Upper lobe of left lung (tissue), 6 donors: Measurements from ENCODE around the gene OGDHL. TPM values are rescaled to one million over a fixed set of nuclear protein-coding genes. Genes with fewer than 3 reads are reported as not detected.

Experiments used
- ATAC-seq, 2 donors: fragments of 200-7000 bp; cut with Tn5 transposase; one replicate each; pipeline ENCODE4 v1.9.1; 2022; ENCODE audit warnings: mild to moderate bottlenecking in 2 of 2, moderate library complexity in 2 of 2; ENCODE audit not compliant: low FRiP score in 2 of 2
- DNase-seq, 2 donors: peaks; one replicate each; pipeline ENCODE4 v3.0.0-alpha.2; 2019 to 2020
- H3K27ac ChIP-seq, 4 donors: fragments of 200-600 bp; sonication (generic); one replicate each; pipeline ENCODE4 v1.5.1; 2016 to 2019
- H3K27me3 ChIP-seq, 4 donors: fragments of 200-600 bp; sonication (generic); one replicate each; pipeline ENCODE4 v1.5.1; 2017 to 2019
- H3K36me3 ChIP-seq, 4 donors: fragments of 200-600 bp; sonication (generic); one replicate each; pipeline ENCODE4 v1.5.1; 2016 to 2019
- H3K4me1 ChIP-seq, 4 donors: fragments of 200-600 bp; sonication (generic); one replicate each; pipeline ENCODE4 v1.5.1; 2018 to 2019
- H3K4me3 ChIP-seq, 4 donors: fragments of 200-600 bp; sonication (generic); one replicate each; pipeline ENCODE4 v1.5.1; 2017 to 2019; ENCODE audit warnings: mild to moderate bottlenecking in 2 of 4, moderate library complexity in 1 of 4
- H3K9me3 ChIP-seq, 4 donors: fragments of 200-600 bp; sonication (generic); one replicate each; pipeline ENCODE4 v1.5.1; 2018 to 2019
- EP300 ChIP-seq, 4 donors: sonication (generic); formaldehyde crosslinking; IDR thresholded peaks; one replicate each; pipeline ENCODE4 v1.5.1; 2017; ENCODE audit warnings: antibody characterized with exemption in 4 of 4, control low read depth in 2 of 4
- POLR2A ChIP-seq, 4 donors: fragments of 450-650 bp; IDR thresholded peaks; one replicate each; pipeline ENCODE4 v1.5.1; 2016 to 2017; ENCODE audit warnings: antibody characterized with exemption in 4 of 4, mild to moderate bottlenecking in 2 of 4
- POLR2AphosphoS5 ChIP-seq, 2 donors: sonication (generic); formaldehyde crosslinking; IDR thresholded peaks; one replicate each; pipeline ENCODE4 v1.5.1; 2017; ENCODE audit warnings: antibody characterized with exemption in 2 of 2
- WGBS, 2 donors: methylation state at CpG; one replicate each; pipeline ENCODE4 v1.1.5; 2017 to 2018; 5-methylcytosine and 5-hydroxymethylcytosine counted together
- total RNA-seq, 6 donors: library from RNA; depleted of rRNA in 4 of 6; stranded (reverse); fragments of >200 nt in 4 of 6; gene quantifications; one replicate each; pipeline versions ENCODE4 v1.1.0 to v1.2.1, GENCODE V29; 2016 to 2021
- TF ChIP-seq, protein P1 (sequence below), 6 experiments: fragments of 450-650 bp in 4 of 6; fragments of 200-600 bp in 2 of 6; sonication (generic) in 2 of 6; IDR thresholded peaks; one replicate each; pipeline ENCODE4 v1.5.1; 2016 to 2019; ENCODE audit warnings: antibody characterized with exemption in 6 of 6
- donor health status: DM: no; HTN: no; CAD: no; lungs with moderate emphysema.
- donor health status: DM: no; HTN: yes; CAD: no; lungs with severe emphysema.

The OGDHL gene
- total RNA-seq, 6 donors from 2014 or later: 0.10 to 0.46 (median 0.22) TPM; not detected in 2

DNA sequence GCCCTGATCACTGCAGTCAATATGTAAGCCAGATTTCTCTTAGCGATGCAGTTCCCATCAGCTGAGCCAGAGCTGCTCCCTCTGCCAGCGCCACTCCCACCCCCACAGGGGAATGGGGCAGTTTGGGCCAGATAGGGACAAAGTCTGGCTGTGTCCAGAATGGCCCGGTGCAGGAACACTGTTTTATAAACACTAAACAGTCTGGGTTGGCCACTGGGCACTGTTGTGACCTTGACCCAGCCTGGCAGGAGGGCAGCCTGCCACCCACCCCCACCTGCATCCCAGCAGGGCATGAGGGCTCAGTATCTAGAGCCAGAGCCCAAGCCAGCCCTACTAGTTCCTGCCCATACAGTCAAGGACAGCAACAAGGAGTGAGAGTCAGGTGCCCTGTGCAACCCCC lies 1.3 kb downstream of the OGDHL start:
- Histone ChIP-seq H3K36me3 (no peaks in the 10 kb centered on the region), H3K4me1 (peaks cover 6 to 12% (median 10%) of the 10 kb centered on the region in 4 donors), H3K9me3 (no peaks in the 10 kb centered on the region), H3K4me3 (no peak overlapping the region), H3K27ac (no peak overlapping the region), H3K27me3 (peaks cover 0 to 12% (median 7%) of the 10 kb centered on the region in 4 donors)
- 65 to 72% methylated on average over 2 to 3 of the region's 3 CpGs for WGBS, 2 donors
- ATAC-seq (no peak), DNase-seq (no peak)
- TF ChIP-seq POLR2A (IDR thresholded peaks at IDR 0.05) (no peak), POLR2AphosphoS5 (IDR thresholded peaks at IDR 0.05) (no peak), EP300 (IDR thresholded peaks at IDR 0.05) (no peak)
- TF ChIP-seq, protein P1, sequence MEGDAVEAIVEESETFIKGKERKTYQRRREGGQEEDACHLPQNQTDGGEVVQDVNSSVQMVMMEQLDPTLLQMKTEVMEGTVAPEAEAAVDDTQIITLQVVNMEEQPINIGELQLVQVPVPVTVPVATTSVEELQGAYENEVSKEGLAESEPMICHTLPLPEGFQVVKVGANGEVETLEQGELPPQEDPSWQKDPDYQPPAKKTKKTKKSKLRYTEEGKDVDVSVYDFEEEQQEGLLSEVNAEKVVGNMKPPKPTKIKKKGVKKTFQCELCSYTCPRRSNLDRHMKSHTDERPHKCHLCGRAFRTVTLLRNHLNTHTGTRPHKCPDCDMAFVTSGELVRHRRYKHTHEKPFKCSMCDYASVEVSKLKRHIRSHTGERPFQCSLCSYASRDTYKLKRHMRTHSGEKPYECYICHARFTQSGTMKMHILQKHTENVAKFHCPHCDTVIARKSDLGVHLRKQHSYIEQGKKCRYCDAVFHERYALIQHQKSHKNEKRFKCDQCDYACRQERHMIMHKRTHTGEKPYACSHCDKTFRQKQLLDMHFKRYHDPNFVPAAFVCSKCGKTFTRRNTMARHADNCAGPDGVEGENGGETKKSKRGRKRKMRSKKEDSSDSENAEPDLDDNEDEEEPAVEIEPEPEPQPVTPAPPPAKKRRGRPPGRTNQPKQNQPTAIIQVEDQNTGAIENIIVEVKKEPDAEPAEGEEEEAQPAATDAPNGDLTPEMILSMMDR (IDR thresholded peaks at IDR 0.05): no peak

DNA sequence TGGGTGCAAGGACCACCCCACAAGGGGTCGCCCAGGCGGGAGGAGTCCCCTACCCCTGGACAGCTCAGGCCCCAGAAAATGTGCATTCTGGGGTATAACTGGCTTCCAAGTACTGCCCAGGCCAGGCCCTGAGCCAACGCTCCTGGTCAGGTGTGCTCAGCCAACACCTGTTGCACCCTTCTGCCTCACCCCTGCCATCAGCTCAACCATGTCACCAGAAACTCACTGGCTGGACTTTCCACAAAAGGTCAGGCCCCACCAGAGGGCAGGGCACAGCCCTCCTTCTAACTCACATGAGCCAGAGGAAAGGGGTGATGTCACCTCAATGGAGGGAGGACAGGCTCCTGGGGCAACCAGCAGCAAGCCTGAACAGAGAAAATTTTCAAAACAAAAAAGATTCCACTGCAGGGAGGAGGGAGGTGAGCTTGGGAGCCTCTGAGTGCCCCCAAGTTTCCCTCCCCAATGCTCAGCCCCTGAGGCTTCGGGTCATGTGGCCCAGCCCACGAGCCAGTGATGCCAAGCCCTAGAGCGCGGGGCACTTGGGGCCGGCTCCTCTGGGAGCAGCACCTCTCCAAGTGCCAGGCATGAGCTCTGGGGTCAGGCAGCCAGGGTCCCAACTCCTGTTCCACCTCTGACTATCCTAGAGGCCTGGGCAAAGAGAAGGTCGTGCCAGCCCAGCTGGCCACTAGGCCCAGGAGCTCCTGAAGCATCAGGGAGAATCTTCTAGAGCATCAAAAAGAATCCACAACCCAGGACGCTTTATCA lies 2.2 kb downstream of the OGDHL start:
- H3K4me3 ChIP-seq: no peak overlapping the region
- peaks cover 6 to 12% (median 10%) of the 10 kb centered on the region in 4 donors for H3K4me1 ChIP-seq
- H3K27me3 ChIP-seq: peaks cover 0 to 12% (median 7%) of the 10 kb centered on the region in 4 donors
- no peak overlapping the region for H3K27ac ChIP-seq
- no peak for DNase-seq
- H3K36me3 ChIP-seq: no peaks in the 10 kb centered on the region
- TF ChIP-seq POLR2AphosphoS5 (IDR thresholded peaks at IDR 0.05) (no peak), EP300 (IDR thresholded peaks at IDR 0.05) (no peak), POLR2A (IDR thresholded peaks at IDR 0.05) (no peak)
- TF ChIP-seq, protein P1 (IDR thresholded peaks at IDR 0.05): no peak
- H3K9me3 ChIP-seq: no peaks in the 10 kb centered on the region
- 57 to 88% methylated on average over 5 to 10 of the region's 10 CpGs for WGBS, 2 donors
- no peak for ATAC-seq

DNA sequence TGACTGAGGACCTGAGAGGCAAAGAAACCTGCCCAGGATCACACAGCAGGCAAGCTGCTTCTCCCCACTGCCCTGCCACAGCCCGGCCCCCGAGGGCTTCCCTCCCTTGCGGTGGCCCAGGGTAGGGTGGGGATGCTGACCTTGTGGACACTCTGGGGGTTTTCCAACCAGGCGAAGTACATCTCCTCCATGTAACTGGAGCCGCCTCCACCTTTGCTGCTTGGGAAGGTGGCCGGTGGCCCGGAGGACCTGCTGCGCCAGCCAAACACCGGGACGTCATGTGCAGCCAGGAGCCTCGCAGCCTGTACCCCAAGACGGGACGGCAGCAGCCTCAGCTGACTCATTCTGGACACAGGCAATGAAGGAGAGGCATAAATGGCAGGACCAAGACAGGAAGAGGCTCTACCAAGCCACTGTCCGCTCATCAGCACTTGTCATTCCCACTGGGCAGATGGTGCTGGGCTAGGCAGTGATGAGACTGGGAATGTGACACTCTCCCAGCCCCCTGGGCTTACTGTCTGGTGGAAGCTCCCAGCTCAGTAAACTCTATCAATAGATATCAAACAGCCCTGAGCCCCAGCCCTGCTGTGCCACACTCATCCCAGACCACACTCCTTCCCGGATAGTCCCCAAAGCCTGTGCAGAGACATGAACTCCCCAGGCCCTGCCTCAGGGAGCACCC lies 3.7 kb downstream of the OGDHL start:
- no peak overlapping the region for H3K27ac ChIP-seq

DNA sequence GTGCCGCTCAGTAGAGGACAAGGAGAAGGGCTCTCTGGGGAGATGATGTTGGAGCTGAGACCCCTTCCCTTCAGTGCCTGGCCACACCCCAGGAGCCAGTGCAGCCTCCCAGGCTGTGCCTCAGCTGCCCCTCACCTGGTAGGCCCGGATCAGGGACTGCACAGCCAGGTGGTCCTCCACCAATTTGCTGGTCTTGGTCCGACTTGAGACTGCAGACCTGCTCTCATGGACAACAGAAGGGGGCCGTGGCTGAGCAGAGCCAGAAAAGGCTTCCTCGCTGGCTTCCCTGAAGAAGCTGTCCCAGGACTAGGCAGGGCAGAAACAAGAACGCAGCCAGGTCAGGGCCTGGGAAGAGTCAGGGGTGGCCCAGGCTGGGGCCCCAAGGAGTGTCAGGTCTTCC lies 5.5 kb downstream of the OGDHL start:
- Histone ChIP-seq H3K27me3 (peaks cover 0 to 3% (median 1%) of the 10 kb centered on the region in 4 donors), H3K27ac (no peak overlapping the region), H3K4me3 (no peak overlapping the region), H3K4me1 (peaks cover 1 to 3% (median 2%) of the 10 kb centered on the region in 4 donors), H3K9me3 (no peaks in the 10 kb centered on the region), H3K36me3 (no peaks in the 10 kb centered on the region)
- DNase-seq (no peak), ATAC-seq (no peak)
- no peak for TF ChIP-seq POLR2A (IDR thresholded peaks at IDR 0.05)
- TF ChIP-seq POLR2AphosphoS5 (IDR thresholded peaks at IDR 0.05): no peak
- TF ChIP-seq, protein P1 (IDR thresholded peaks at IDR 0.05): no peak
- no peak for TF ChIP-seq EP300 (IDR thresholded peaks at IDR 0.05)
- 91 to 93% methylated on average over 3 to 6 of the region's 6 CpGs for WGBS, 2 donors

More for the DNA sequence above, 3.7 kb downstream of the OGDHL start:
- H3K27me3 ChIP-seq: peaks cover 0 to 12% (median 7%) of the 10 kb centered on the region in 4 donors
- no peaks in the 10 kb centered on the region for H3K36me3 ChIP-seq
- 88 to 93% methylated on average over 8 to 15 of the region's 15 CpGs for WGBS, 2 donors
- H3K4me1 ChIP-seq: peaks cover 6 to 12% (median 10%) of the 10 kb centered on the region in 4 donors
- DNase-seq: no peak
- no peak overlapping the region for H3K4me3 ChIP-seq
- ATAC-seq: no peak
- no peaks in the 10 kb centered on the region for H3K9me3 ChIP-seq
- TF ChIP-seq, protein P1 (IDR thresholded peaks at IDR 0.05): no peak
- no peak for TF ChIP-seq POLR2AphosphoS5 (IDR thresholded peaks at IDR 0.05)
- no peak for TF ChIP-seq POLR2A (IDR thresholded peaks at IDR 0.05)
- TF ChIP-seq EP300 (IDR thresholded peaks at IDR 0.05): no peak
